GM10266 (cell line): ENCODE results near the gene DICER1.

Experiments used
- DNase-seq: peaks from one replicate; pipeline ENCODE4 v3.0.0; 2012; ENCODE audit errors: extremely low spot score
- CTCF ChIP-seq: IDR thresholded peaks from 2 replicates; pipeline ENCODE4 v1.5.1; 2012; ENCODE audit warnings: mild to moderate bottlenecking, low read depth; ENCODE audit not compliant: control insufficient read depth, insufficient read depth; ENCODE audit errors: missing control alignments

Gene DICER1

GRCh38 chr14:95174184-95174792 is 17.0 kb upstream of the DICER1 start:
- TF ChIP-seq CTCF = peak; percentile 11
- DNase-seq = no peak

- no peak for TF ChIP-seq CTCF
- no peak for DNase-seq
These were observed 16.2 kb upstream of the DICER1 start for GRCh38 chr14:95173518-95173917.

GRCh38 chr14:95167177-95167576 is 9.8 kb upstream of the DICER1 start:
- no peak for TF ChIP-seq CTCF

GRCh38 chr14:95165517-95165916 is 8.2 kb upstream of the DICER1 start:
- TF ChIP-seq CTCF = no peak
- no peak for DNase-seq

More at GRCh38 chr14:95167177-95167576, 9.8 kb upstream of the DICER1 start:
- no peak for DNase-seq

- TF ChIP-seq CTCF = no peak
These were observed 7.2 kb upstream of the DICER1 start for GRCh38 chr14:95164506-95164905.

GRCh38 chr14:95163666-95164065 is 6.3 kb upstream of the DICER1 start:
- no peak for TF ChIP-seq CTCF
- no peak for DNase-seq

More at GRCh38 chr14:95164506-95164905, 7.2 kb upstream of the DICER1 start:
- no peak for DNase-seq

- no peak for TF ChIP-seq CTCF
- DNase-seq = no peak
These were observed 5.8 kb upstream of the DICER1 start for GRCh38 chr14:95163132-95163531.
